GM12872 (cell line): Measurements from ENCODE around the gene GBX1.

Experiments used
- TF ChIP-seq, protein P1 (sequence below): IDR thresholded peaks from 3 replicates; pipeline ENCODE4 v1.5.1; 2011; ENCODE audit warnings: low read depth, mild to moderate bottlenecking, low read length, moderate library complexity; ENCODE audit not compliant: insufficient read depth

Gene GBX1

DNA sequence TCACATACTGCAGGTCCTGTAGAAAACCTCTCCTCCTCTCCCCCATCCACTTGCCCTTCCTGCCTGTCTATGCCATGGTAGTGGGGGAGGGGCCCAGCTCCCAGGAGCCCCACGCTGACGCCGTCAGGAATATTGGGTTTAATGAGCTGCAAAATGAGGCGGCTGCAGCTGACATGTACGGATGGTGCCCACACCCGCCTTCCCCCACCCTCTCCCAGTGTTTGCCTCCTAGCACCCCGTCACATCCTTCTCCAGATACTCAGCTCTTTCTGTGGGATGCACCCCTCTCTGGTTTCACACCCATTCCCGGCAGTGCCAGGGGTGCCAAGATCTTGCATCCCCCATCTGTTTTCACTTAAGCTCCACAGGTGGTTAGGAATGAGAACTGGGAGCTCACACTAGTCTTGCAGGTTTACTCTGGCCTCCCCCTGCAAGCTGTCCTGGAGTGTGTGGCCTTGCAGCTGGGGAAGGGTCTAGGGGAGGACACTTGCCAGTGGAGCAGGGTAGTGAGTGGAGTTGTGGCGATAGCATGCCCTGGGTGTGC is 26.1 kb downstream of the GBX1 start:
- TF ChIP-seq, protein P1, sequence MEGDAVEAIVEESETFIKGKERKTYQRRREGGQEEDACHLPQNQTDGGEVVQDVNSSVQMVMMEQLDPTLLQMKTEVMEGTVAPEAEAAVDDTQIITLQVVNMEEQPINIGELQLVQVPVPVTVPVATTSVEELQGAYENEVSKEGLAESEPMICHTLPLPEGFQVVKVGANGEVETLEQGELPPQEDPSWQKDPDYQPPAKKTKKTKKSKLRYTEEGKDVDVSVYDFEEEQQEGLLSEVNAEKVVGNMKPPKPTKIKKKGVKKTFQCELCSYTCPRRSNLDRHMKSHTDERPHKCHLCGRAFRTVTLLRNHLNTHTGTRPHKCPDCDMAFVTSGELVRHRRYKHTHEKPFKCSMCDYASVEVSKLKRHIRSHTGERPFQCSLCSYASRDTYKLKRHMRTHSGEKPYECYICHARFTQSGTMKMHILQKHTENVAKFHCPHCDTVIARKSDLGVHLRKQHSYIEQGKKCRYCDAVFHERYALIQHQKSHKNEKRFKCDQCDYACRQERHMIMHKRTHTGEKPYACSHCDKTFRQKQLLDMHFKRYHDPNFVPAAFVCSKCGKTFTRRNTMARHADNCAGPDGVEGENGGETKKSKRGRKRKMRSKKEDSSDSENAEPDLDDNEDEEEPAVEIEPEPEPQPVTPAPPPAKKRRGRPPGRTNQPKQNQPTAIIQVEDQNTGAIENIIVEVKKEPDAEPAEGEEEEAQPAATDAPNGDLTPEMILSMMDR = no peak

DNA sequence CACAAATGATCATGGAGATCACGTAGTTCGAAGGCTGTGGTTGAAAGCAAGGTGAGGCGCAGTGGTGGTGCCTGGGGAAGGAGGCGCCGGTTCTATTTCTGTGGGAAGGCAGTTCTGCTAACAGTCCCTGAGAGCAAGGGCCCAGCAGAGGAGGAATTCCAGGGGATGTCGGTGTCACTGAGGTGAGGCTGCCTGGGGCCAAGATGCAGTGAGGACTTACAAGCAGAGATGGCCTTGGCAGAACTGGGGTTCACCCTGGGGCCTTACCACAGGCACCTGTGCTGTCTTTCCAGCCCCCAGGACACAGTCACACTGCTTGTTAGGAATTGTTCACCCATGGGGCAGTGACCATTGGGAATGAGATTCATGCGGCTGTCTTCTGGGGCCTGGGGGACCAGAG is 26.7 kb downstream of the GBX1 start:
- TF ChIP-seq, protein P1 = no peak

DNA sequence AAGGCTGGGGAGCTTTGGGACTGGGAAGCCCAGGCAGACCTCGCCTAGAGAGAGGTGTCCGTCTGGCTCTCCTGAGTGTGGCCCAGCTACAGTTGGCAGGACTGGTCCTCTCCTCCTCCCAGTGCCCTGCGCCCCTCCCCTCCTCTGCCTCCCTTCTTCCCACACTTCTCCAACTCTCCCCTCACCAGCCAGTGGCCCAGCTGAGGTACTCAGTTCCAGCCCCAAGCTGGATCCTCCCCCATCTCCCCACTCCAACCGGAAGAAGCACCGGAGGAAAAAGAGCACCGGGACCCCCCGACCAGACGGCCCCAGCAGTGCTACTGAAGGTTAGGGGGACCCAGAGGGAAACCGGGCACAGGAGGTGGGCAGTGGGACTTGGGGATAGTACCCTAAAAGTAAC is 27.7 kb downstream of the GBX1 start:
- TF ChIP-seq, protein P1 = no peak

DNA sequence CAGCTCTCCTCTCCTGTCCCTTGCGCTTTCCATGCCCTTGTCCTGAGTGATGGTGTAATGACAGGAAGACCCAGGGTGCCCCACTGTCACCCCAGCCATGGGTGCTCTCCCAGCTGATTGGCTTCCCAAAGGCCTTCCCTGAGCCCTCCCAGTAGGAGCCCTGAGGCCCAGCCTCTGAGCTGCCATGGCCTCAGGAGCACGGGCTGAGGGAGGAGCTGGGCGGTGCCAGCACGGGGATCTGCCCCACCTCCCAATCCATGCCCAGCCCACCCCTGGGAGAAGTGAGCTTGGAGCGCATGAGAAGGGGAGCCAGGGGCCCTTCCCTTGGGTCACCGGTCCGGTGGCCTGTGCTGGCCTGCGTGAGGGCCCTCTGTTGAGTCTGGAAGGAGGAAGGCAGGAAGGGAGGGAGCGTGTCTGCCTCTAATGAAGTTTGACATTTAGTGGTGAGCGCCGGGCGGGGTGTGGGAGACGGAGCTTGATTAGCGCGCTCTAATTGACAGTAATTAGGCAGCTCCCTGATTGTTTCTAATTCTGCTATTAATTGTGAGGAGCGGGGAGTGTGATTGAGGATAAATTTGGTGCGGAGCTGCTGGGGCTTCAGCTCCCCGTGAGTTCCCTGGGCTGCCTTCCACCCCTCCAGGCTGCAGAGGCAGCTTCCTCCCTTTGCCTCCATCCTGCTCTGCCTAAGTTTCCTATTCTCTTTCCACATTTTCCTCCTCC is 28.3 kb downstream of the GBX1 start:
- TF ChIP-seq, protein P1 = no peak

DNA sequence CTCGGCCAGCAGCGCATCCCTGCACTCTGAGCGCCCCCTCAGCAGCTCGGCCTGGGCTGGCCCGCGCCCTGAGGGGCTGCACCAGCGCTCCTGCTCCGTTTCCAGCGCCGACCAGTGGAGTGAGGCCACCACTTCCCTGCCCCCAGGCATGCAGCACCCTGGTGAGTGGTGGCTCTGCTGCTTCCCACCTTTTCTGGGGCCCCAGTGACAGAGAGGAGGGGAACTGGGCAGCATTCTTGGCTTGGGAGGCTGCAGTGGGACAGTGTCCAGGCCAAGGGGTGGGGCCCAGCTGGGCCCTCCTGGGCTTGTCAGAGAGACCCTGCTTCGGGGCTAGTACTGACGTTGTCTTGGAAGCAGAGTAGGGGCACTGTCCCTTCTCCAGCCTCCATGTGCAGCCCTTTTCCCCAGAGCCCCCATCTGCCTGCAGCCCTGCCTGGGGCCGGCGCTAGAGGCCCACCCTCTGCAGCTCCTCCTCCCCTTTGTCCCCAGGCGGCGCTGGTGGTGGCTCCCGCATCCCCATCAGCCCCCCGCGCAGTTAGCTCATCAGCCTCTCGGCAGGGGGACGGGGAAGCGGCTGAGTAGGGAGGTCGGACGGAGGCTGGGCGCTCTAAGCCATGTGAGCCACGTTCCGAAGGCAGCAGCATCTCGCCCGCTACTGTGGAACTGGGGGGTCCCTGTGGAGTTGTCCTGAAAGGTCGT is 29.2 kb downstream of the GBX1 start:
- TF ChIP-seq, protein P1 = no peak

DNA sequence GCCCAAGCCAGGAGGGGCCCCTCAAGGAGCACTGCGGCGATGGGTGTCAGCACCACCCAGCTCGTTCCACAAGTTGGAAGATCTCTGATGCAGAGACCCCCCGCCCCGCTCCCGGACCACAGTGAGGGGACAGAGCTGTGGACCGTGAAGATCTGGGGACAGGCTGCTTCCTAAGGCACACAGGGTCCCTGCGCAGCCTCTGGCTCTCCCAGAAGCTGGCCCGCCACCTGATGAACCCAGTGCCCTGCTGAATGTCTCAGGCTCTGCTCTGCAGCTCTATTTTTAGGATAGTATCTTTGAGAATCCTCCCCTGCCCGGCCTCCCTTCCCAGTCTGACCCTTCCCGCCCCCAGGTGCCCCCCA is 29.7 kb downstream of the GBX1 start:
- TF ChIP-seq, protein P1 = no peak

DNA sequence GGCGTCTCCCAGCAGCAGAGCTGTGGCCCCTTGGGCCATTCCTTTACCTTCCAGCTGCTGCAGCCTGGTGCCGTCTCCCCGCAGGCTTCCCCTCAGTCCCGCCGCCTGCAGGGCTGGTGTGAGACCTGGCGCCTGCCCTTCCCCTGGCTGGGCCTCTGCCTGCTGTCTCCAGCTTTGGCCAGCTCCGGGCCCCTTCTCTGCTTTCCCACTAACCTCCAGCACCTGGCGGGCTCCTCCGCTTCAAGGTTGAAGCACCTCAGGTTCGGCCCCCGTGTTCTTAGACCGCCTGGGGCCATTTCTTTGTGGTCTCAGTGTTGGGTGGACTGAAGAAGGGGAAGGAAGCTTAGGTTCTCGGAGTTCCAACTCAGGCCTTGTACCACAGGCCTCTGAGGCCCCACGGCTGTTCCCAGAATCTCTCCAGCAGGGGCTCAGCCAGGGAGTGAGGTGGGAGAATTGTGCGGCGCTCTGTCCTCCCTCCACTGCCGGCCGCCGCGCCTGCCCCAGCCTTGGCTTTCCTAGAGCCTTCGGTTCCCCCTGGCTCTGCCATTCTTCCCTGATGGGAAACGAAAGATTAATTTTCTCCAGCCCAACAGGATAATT is 30.3 kb downstream of the GBX1 start:
- TF ChIP-seq, protein P1 = no peak
